Measurements from ENCODE around the gene RNF10. TPM values are rescaled to one million over a fixed set of nuclear protein-coding genes. Genes with fewer than 3 reads are reported as not detected.

RNF10 gene
- total RNA-seq, 1 experiment from 2014 or later, result 166 TPM

GRCh38 chr12:120574106-120574505, 40.0 kb downstream of the RNF10 start:
- Mint-ChIP-seq H3K9me3 (ENCODE audit: unreplicated experiment) (no peaks in the 10 kb centered on the region), H3K27me3 (ENCODE audit: insufficient read depth, unreplicated experiment) (no peaks in the 10 kb centered on the region), H3K27ac (ENCODE audit: low read depth, unreplicated experiment) (no peak overlapping the region), H3K36me3 (ENCODE audit: insufficient read depth, unreplicated experiment) (peaks cover 96% of the 10 kb centered on the region), H3K4me1 (ENCODE audit: insufficient read depth, unreplicated experiment) (peaks cover 5% of the 10 kb centered on the region), H3K4me3 (ENCODE audit: unreplicated experiment) (no peak overlapping the region)
- no TSS peak for BruUV-seq (replicated peaks)
- TF ChIP-seq CTCF (IDR thresholded peaks at IDR 0.05; ENCODE audit: unreplicated experiment), result no peak
- intact Hi-C loops (cut with micrococcal nuclease), result no loop called here
- ChIA-PET POLR2A (interaction anchor here (1.5 kb wide), 1 partner anchor 38 kb away, joined by 3 read pairs; no protein-coding TSS in a partner anchor), CTCF (no interaction called here)
- DNase-seq (ENCODE audit: unreplicated experiment), result no peak

- DNase-seq (ENCODE audit: unreplicated experiment), result no peak
- Mint-ChIP-seq H3K4me3 (ENCODE audit: unreplicated experiment) (no peak overlapping the region), H3K27ac (ENCODE audit: low read depth, unreplicated experiment) (no peak overlapping the region), H3K9me3 (ENCODE audit: unreplicated experiment) (no peaks in the 10 kb centered on the region), H3K27me3 (ENCODE audit: insufficient read depth, unreplicated experiment) (no peaks in the 10 kb centered on the region), H3K36me3 (ENCODE audit: insufficient read depth, unreplicated experiment) (peaks cover 67% of the 10 kb centered on the region), H3K4me1 (ENCODE audit: insufficient read depth, unreplicated experiment) (peaks cover 16% of the 10 kb centered on the region)
- no TSS peak for BruUV-seq (replicated peaks)
- TF ChIP-seq CTCF (IDR thresholded peaks at IDR 0.05; ENCODE audit: unreplicated experiment), result no peak
- ChIA-PET POLR2A (interaction anchor here (0.9 to 3.8 kb wide), 4 partner anchors 8 to 434 kb away, joined by 3 to 29 read pairs (median 4); partner anchors contain the start of gene DYNLL1), CTCF (interaction anchor here (0.9 to 1.2 kb wide), 3 partner anchors 69 to 143 kb away, joined by 3 read pairs; no protein-coding TSS in a partner anchor)
- intact Hi-C loops (cut with micrococcal nuclease), result no loop called here
These were observed 45.0 kb downstream of the RNF10 start for GRCh38 chr12:120579179-120579578.

- CTCF ChIA-PET, result interaction anchor here (0.6 to 5.1 kb wide), 11 partner anchors 9 to 421 kb away, joined by 3 to 127 read pairs (median 5); no protein-coding TSS in a partner anchor
- Mint-ChIP-seq H3K27ac (ENCODE audit: low read depth, unreplicated experiment) (peak within 1 kb of the TSS; percentile 91), H3K9me3 (ENCODE audit: unreplicated experiment) (no peaks in the 10 kb centered on the region), H3K36me3 (ENCODE audit: insufficient read depth, unreplicated experiment) (peaks cover 49% of the 10 kb centered on the region), H3K4me3 (ENCODE audit: unreplicated experiment) (peak within 1 kb of the TSS; percentile 99), H3K4me1 (ENCODE audit: insufficient read depth, unreplicated experiment) (peaks cover 16% of the 10 kb centered on the region), H3K27me3 (ENCODE audit: insufficient read depth, unreplicated experiment) (no peaks in the 10 kb centered on the region)
- POLR2A ChIA-PET, result interaction anchor here (0.6 to 3.8 kb wide), 30 partner anchors 9 to 820 kb away, joined by 3 to 30 read pairs (median 3); partner anchors contain the start of genes C12orf43, COQ5, MLEC and RNU4-1
- TF ChIP-seq CTCF (IDR thresholded peaks at IDR 0.05; ENCODE audit: unreplicated experiment), result no peak
- BruUV-seq (replicated peaks), result TSS peak; percentile 67
- DNase-seq (ENCODE audit: unreplicated experiment), result peak; percentile 98
- intact Hi-C loops (cut with micrococcal nuclease), result loop anchor here (1.0 kb wide), 2 partner anchors 52 to 107 kb away; partner anchors contain the start of gene COQ5
These were observed 46.9 kb downstream of the RNF10 start, which contains the start of gene POP5 for GRCh38 chr12:120580787-120581723. TSS of gene POP5 (minus strand) at chr12:120581402. CDS start at chr12:120581362, 40 bp downstream.

GRCh38 chr12:120581998-120582397, 47.8 kb downstream of the RNF10 start:
- DNase-seq (ENCODE audit: unreplicated experiment), result no peak
- H3K27ac Mint-ChIP-seq (ENCODE audit: low read depth, unreplicated experiment), result no peak overlapping the region
- ChIA-PET CTCF (interaction anchor here (0.6 to 5.1 kb wide), 20 partner anchors 10 to 607 kb away, joined by 3 to 127 read pairs (median 5); no protein-coding TSS in a partner anchor), POLR2A (interaction anchor here (0.6 to 3.8 kb wide), 20 partner anchors 11 to 542 kb away, joined by 3 to 30 read pairs (median 4); partner anchors contain the start of genes C12orf43, COQ5, MLEC and RNU4-1)
- H3K4me3 Mint-ChIP-seq (ENCODE audit: unreplicated experiment), result peak overlapping the region; percentile 99
- intact Hi-C loops (cut with micrococcal nuclease), result loop anchor here (1.0 to 2.0 kb wide), 3 partner anchors 53 to 427 kb away; partner anchors contain the start of gene COQ5
- no TSS peak for BruUV-seq (replicated peaks)
- H3K36me3 Mint-ChIP-seq (ENCODE audit: insufficient read depth, unreplicated experiment), result peaks cover 40% of the 10 kb centered on the region
- no peaks in the 10 kb centered on the region for H3K27me3 Mint-ChIP-seq (ENCODE audit: insufficient read depth, unreplicated experiment)
- H3K9me3 Mint-ChIP-seq (ENCODE audit: unreplicated experiment), result no peaks in the 10 kb centered on the region
- peaks cover 16% of the 10 kb centered on the region for H3K4me1 Mint-ChIP-seq (ENCODE audit: insufficient read depth, unreplicated experiment)
- no peak for TF ChIP-seq CTCF (IDR thresholded peaks at IDR 0.05; ENCODE audit: unreplicated experiment)

Data from MCF 10A (cell line).